BJ (cell line): Measurements from ENCODE around the gene PRR7. TPM values are rescaled to one million over a fixed set of nuclear protein-coding genes. Genes with fewer than 3 reads are reported as not detected.

Experiments used
- CTCF ChIA-PET: fragments of 350-600 bp; formaldehyde crosslinking; extraction: SDS; loops from one replicate; lab custom pipeline; 2021; ENCODE audit warnings: antibody characterized with exemption, inconsistent platforms; lab: Yijun Ruan, JAX
- POLR2A ChIA-PET: fragments of 300-600 bp; sonication (Branson Sonifier 250); formaldehyde crosslinking; extraction: SDS; loops from one replicate; lab custom pipeline; 2021; ENCODE audit warnings: antibody characterized with exemption; lab: Charles Lee
- DNase-seq: peaks from one replicate; pipeline ENCODE4 v3.0.0-alpha.2; 2011; ENCODE audit warnings: low read depth
- H3K27me3 ChIP-seq: 2 replicates; pipeline ENCODE4 v1.6.0; 2011; ENCODE audit warnings: low read length; ENCODE audit not compliant: control insufficient read depth, insufficient read depth
- H3K36me3 ChIP-seq: 2 replicates; pipeline ENCODE4 v1.5.1; 2011; ENCODE audit warnings: low read length; ENCODE audit not compliant: control insufficient read depth, insufficient read depth
- H3K4me3 ChIP-seq: 2 replicates; pipeline ENCODE4 v1.5.1; 2011; ENCODE audit warnings: low read depth, mild to moderate bottlenecking, control low read depth, low read length
- polyA plus RNA-seq: library from polyadenylated mRNA; depleted of rRNA; stranded (reverse); fragments of >200 nt; gene quantifications from 2 replicates; pipeline ENCODE4 v1.2.3, GENCODE V29; 2011
- TF ChIP-seq, protein P1 (sequence below): IDR thresholded peaks from 2 replicates; pipeline ENCODE4 v1.5.1; 2011; ENCODE audit warnings: low read depth, mild to moderate bottlenecking, control low read depth, inconsistent platforms, low read length, moderate library complexity; ENCODE audit not compliant: insufficient read depth

The PRR7 gene
- polyA plus RNA-seq, 1 experiment, result 1.6 TPM

DNA sequence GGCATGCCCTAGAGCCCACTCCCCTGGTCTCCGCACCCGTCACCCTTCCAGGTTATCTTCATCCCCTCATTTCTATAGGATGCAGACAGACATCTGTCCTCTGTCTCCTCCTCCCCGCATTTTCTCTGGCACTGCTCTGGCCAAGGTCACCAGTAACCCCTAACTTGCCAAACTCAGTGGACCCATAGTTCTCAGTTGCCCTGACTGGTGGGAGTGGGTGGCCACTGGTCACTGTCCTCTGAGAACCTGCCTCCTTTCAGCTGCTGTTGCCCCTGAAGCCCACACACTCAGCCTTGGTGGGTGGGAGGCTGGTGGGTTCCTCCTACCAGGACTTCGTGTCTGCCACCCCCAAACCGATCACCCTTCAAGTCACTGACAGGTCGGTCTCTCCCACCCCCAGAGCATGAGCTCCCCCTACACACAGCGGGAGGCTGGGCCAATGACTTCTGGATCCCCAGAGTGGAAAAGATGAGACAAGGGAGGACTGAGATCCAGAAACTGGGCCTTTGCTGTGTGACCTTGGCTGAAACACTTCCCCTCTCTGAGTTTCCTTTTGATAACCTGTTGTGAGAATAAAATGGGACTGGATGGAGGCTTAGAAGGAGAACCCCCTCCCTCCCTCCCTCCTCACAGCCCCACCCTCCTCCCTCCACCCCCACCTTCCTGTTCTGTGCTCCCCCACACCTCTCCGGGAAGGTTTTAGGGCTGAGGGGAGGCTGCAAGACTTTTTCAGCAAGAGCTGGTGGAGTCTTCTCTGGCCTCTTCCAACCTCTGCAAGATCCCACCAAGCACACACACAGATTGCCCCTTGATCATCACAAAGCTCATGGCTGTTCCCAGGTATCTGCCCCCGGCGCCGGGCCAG, 29.2 kb downstream of the PRR7 start:
- H3K27me3 ChIP-seq, result no peaks in the 10 kb centered on the region
- peaks cover 4% of the 10 kb centered on the region for H3K36me3 ChIP-seq
- no peak for DNase-seq
- ChIA-PET CTCF (interaction anchor here (0.9 to 8.3 kb wide), 5 partner anchors 10 to 71 kb away, joined by 3 to 85 read pairs (median 4); partner anchors contain the start of gene PDLIM7), POLR2A (no interaction called here)
- H3K4me3 ChIP-seq, result no peak overlapping the region
- TF ChIP-seq, protein P1, sequence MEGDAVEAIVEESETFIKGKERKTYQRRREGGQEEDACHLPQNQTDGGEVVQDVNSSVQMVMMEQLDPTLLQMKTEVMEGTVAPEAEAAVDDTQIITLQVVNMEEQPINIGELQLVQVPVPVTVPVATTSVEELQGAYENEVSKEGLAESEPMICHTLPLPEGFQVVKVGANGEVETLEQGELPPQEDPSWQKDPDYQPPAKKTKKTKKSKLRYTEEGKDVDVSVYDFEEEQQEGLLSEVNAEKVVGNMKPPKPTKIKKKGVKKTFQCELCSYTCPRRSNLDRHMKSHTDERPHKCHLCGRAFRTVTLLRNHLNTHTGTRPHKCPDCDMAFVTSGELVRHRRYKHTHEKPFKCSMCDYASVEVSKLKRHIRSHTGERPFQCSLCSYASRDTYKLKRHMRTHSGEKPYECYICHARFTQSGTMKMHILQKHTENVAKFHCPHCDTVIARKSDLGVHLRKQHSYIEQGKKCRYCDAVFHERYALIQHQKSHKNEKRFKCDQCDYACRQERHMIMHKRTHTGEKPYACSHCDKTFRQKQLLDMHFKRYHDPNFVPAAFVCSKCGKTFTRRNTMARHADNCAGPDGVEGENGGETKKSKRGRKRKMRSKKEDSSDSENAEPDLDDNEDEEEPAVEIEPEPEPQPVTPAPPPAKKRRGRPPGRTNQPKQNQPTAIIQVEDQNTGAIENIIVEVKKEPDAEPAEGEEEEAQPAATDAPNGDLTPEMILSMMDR, result no peak

GRCh38 chr5:177476531-177477233, 30.1 kb downstream of the PRR7 start:
- CTCF ChIA-PET, result interaction anchor here (0.9 to 8.3 kb wide), 7 partner anchors 12 to 72 kb away, joined by 3 to 85 read pairs (median 4); partner anchors contain the start of gene PDLIM7
- Histone ChIP-seq H3K36me3 (peaks cover 5% of the 10 kb centered on the region), H3K4me3 (no peak overlapping the region), H3K27me3 (no peaks in the 10 kb centered on the region)
- TF ChIP-seq, protein P1, result no peak
- DNase-seq, result no peak
- POLR2A ChIA-PET, result no interaction called here

GRCh38 chr5:177477701-177478477, 31.3 kb downstream of the PRR7 start:
- CTCF ChIA-PET, result interaction anchor here (0.8 to 8.3 kb wide), 11 partner anchors 9 to 168 kb away, joined by 3 to 85 read pairs (median 5); partner anchors contain the start of gene PDLIM7
- TF ChIP-seq, protein P1, result no peak
- Histone ChIP-seq H3K27me3 (no peaks in the 10 kb centered on the region), H3K4me3 (no peak overlapping the region), H3K36me3 (peaks cover 10% of the 10 kb centered on the region)
- POLR2A ChIA-PET, result interaction anchor here (0.7 to 1.0 kb wide), 3 partner anchors 13 to 17 kb away, joined by 3 to 5 read pairs (median 3); no protein-coding TSS in a partner anchor
- no peak for DNase-seq

GRCh38 chr5:177478711-177479646, 32.4 kb downstream of the PRR7 start:
- peaks cover 21% of the 10 kb centered on the region for H3K36me3 ChIP-seq
- no peak for DNase-seq
- TF ChIP-seq, protein P1, result no peak
- no peak overlapping the region for H3K4me3 ChIP-seq
- CTCF ChIA-PET, result interaction anchor here (0.8 to 8.3 kb wide), 8 partner anchors 10 to 169 kb away, joined by 3 to 85 read pairs (median 6); partner anchors contain the start of gene PDLIM7
- POLR2A ChIA-PET, result interaction anchor here (0.6 to 1.4 kb wide), 4 partner anchors 12 to 69 kb away, joined by 3 to 4 read pairs (median 3); no protein-coding TSS in a partner anchor
- H3K27me3 ChIP-seq, result no peaks in the 10 kb centered on the region
